K562 (cell line): ENCODE data around the gene PSPH.
"Not testable (repeated sequence)": the region's sequence is repeated elsewhere in the genome, so short reads cannot be mapped to it uniquely, and the experiment has no call there.

Source experiments
- CREBBP ChIP-seq: IDR thresholded peaks from one replicate; pipeline ENCODE4 v1.6.1; 2012; ENCODE audit warnings: low read depth, mild to moderate bottlenecking, control low read depth, inconsistent platforms, low read length
- CTCF ChIP-seq, 3 experiments: IDR thresholded peaks in 2 of 3; conservative IDR thresholded peaks in 1 of 3; 2 replicates each; pipeline ENCODE4 v1.5.1; 2011 to 2012; ENCODE audit warnings: low read length in 3 of 3, mild to moderate bottlenecking in 3 of 3, control low read depth in 2 of 3, improper control_type of control experiment in 1 of 3, inconsistent platforms in 1 of 3, low read depth in 1 of 3, mixed read lengths in 1 of 3, moderate library complexity in 1 of 3; ENCODE audit not compliant: insufficient read depth in 2 of 3
- E2F1 ChIP-seq: sonication (generic); formaldehyde crosslinking; IDR thresholded peaks from 2 replicates; pipeline ENCODE4 v1.8.1; 2023; ENCODE audit warnings: mild to moderate bottlenecking, missing genetic modification reagents, moderate library complexity
- E2F5 ChIP-seq: sonication (generic); formaldehyde crosslinking; IDR thresholded peaks from 2 replicates; pipeline ENCODE4 v1.8.0; 2022; ENCODE audit warnings: mild to moderate bottlenecking, missing genetic modification reagents
- EGR1 ChIP-seq: fragments of 450-650 bp; conservative IDR thresholded peaks from 2 replicates; pipeline ENCODE4 v1.6.1; 2017; ENCODE audit warnings: mild to moderate bottlenecking
- ELF1 ChIP-seq: fragments of 200-800 bp; sonication (Bioruptor generic); IDR thresholded peaks from 2 replicates; pipeline ENCODE4 v1.6.1; 2016; ENCODE audit warnings: missing genetic modification characterization, missing compliant biosample characterization
- FOXM1 ChIP-seq, 2 experiments: fragments of 450-650 bp in 1 of 2; sonication (generic) in 1 of 2; formaldehyde crosslinking in 1 of 2; IDR thresholded peaks; 2 replicates each; pipeline versions ENCODE4 v1.6.1 to v1.9.0; 2017 to 2022; ENCODE audit warnings: low read depth in 2 of 2, mild to moderate bottlenecking in 2 of 2, missing genetic modification reagents in 1 of 2, moderate library complexity in 1 of 2
- FOXP1 ChIP-seq: sonication (generic); formaldehyde crosslinking; IDR thresholded peaks from 2 replicates; pipeline ENCODE4 v1.8.0; 2022; ENCODE audit warnings: mild to moderate bottlenecking, missing genetic modification reagents
- MEF2A ChIP-seq: IDR thresholded peaks from 2 replicates; pipeline ENCODE4 v1.6.1; 2011; ENCODE audit warnings: low read depth, mild to moderate bottlenecking, low read length, moderate library complexity; ENCODE audit not compliant: control insufficient read depth
- SMARCC2 ChIP-seq: fragments of 450-650 bp; IDR thresholded peaks from 2 replicates; pipeline ENCODE4 v1.6.1; 2017; ENCODE audit warnings: antibody characterized with exemption, moderate library complexity, mild to moderate bottlenecking, low read depth
- U2AF1 ChIP-seq: fragments of 200-400 bp; formaldehyde crosslinking; optimal IDR thresholded peaks from 2 replicates; pipeline ENCODE3; 2017; ENCODE audit warnings: mild to moderate bottlenecking, low read depth, low read length, moderate library complexity
- ZBTB11 ChIP-seq, 3 experiments: fragments of 200-800 bp in 1 of 3; fragments of 250-450 bp in 1 of 3; fragments of 450-650 bp in 1 of 3; sonication (Bioruptor Pico) in 1 of 3; sonication (Bioruptor generic) in 1 of 3; formaldehyde crosslinking in 1 of 3; IDR thresholded peaks; 2 replicates each; pipeline versions ENCODE4 v1.6.1 to v1.8.0; 2016 to 2022; ENCODE audit warnings: mild to moderate bottlenecking in 2 of 3, missing genetic modification characterization in 2 of 3, missing compliant biosample characterization in 1 of 3, moderate library complexity in 1 of 3
- ZKSCAN1 ChIP-seq: fragments of 150-350 bp; IDR thresholded peaks from 2 replicates; pipeline ENCODE4 v1.6.1; 2016; ENCODE audit warnings: low read depth, low read length
- ZNF785 ChIP-seq: fragments of 250-450 bp; sonication (Bioruptor Pico); IDR thresholded peaks from 2 replicates; pipeline ENCODE4 v1.4.0; 2020; ENCODE audit warnings: mild to moderate bottlenecking

- TF ChIP-seq ZNF785 (CRISPR knock-in tag); CTCF (IDR thresholded peaks at IDR 0.05 in 2 of 3, conservative IDR thresholded peaks at IDR 0.05 in 1 of 3; ENCODE audit: insufficient read depth in 2 of 3, low read depth in 1 of 3, low read length in 3 of 3); MEF2A; EGR1; ZKSCAN1; FOXM1 (IDR thresholded peaks at IDR 0.05; ENCODE audit: low read depth); FOXM1 (CRISPR knock-in tag; IDR thresholded peaks at IDR 0.05; ENCODE audit: low read depth); ZBTB11 (CRISPR knock-in tag; IDR thresholded peaks at IDR 0.05); SMARCC2; U2AF1; E2F1 (CRISPR knock-in tag); CREBBP; ELF1 (tag); FOXP1 (CRISPR knock-in tag); E2F5 (CRISPR knock-in tag): not testable (repeated sequence)
These were observed 18.7 kb downstream of the PSPH start for GRCh38 chr7:56032578-56032977.
